Measurements from ENCODE around the gene MYO3B.

DNA sequence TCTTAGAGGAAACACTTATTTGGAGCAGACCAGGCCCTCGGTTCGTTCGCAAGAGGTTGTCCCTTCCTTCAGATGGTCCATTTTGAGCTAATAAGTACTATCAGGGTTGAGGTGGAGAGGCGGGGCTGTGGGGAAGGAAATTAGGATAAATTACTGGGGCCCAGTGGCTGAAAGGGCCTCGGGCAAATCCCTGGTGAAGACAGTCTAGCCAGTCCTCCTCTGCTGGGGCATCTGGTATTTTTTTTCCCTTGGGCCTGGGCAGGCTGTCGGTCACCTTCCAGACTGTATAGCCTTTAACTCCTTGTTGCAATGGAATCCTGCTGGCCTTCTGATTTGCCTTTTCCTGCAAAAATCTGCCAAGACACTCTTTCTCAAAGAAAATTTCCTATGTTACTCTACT lies 1.7 kb upstream of the MYO3B start:
- TF ChIP-seq EZH2 (IDR thresholded peaks at IDR 0.05) (no peak), POLR2AphosphoS5 (IDR thresholded peaks at IDR 0.05; ENCODE audit: borderline replicate concordance, low read depth, low read length) (no peak)
